ENCODE data around the gene CCDC138. TPM values are rescaled to one million over a fixed set of nuclear protein-coding genes. Genes with fewer than 3 reads are reported as not detected.

The CCDC138 gene
- total RNA-seq, 1 donor from 2014 or later, result 2.9 TPM

DNA sequence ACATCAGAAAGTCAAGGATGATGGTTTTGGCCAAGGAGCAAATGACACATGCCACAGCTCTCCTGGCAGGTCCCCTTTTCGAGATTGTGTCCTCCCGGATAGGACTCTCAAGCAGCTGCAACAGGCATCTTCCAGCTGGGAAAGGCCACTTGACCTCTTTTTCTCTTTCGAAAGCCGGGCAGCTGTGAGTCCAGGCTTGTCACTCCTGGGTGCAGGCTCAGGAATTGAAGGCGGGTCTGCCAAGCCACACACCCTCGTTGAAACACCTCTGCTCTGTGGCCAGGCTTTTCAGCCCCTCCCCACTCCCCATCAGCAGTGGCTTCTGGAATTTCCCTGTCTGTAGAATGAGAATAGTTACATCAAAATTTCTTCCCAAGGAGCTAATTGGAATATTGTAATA is 98.0 kb downstream of the CCDC138 start:
- Histone ChIP-seq H3K36me3 (no peaks in the 10 kb centered on the region), H3K4me3 (no peak overlapping the region), H3K27ac (no peak overlapping the region), H3K27me3 (no peaks in the 10 kb centered on the region), H3K9me3 (peaks cover 10% of the 10 kb centered on the region), H3K4me1 (no peaks in the 10 kb centered on the region)
- peak; percentile 69 for DNase-seq
- TF ChIP-seq, protein P1, sequence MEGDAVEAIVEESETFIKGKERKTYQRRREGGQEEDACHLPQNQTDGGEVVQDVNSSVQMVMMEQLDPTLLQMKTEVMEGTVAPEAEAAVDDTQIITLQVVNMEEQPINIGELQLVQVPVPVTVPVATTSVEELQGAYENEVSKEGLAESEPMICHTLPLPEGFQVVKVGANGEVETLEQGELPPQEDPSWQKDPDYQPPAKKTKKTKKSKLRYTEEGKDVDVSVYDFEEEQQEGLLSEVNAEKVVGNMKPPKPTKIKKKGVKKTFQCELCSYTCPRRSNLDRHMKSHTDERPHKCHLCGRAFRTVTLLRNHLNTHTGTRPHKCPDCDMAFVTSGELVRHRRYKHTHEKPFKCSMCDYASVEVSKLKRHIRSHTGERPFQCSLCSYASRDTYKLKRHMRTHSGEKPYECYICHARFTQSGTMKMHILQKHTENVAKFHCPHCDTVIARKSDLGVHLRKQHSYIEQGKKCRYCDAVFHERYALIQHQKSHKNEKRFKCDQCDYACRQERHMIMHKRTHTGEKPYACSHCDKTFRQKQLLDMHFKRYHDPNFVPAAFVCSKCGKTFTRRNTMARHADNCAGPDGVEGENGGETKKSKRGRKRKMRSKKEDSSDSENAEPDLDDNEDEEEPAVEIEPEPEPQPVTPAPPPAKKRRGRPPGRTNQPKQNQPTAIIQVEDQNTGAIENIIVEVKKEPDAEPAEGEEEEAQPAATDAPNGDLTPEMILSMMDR (IDR thresholded peaks at IDR 0.05), result no peak
- ATAC-seq, result peak; percentile 87
- intact Hi-C loops (cut with DNase I), result no loop called here

GRCh38 chr2:108889907-108890306 is 103.3 kb downstream of the CCDC138 start:
- no peak for ATAC-seq
- Histone ChIP-seq H3K27ac (no peak overlapping the region), H3K4me3 (no peak overlapping the region), H3K4me1 (no peaks in the 10 kb centered on the region), H3K9me3 (peaks cover 7% of the 10 kb centered on the region), H3K27me3 (no peaks in the 10 kb centered on the region), H3K36me3 (no peaks in the 10 kb centered on the region)
- intact Hi-C loops (cut with DNase I), result no loop called here
- TF ChIP-seq, protein P1 (IDR thresholded peaks at IDR 0.05), result no peak
- no peak for DNase-seq

- H3K36me3 ChIP-seq, result no peaks in the 10 kb centered on the region
- no peak overlapping the region for H3K27ac ChIP-seq
- H3K9me3 ChIP-seq, result peaks cover 7% of the 10 kb centered on the region
- H3K4me3 ChIP-seq, result no peak overlapping the region
- ATAC-seq (no peak), DNase-seq (no peak)
- no peaks in the 10 kb centered on the region for H3K4me1 ChIP-seq
- no peaks in the 10 kb centered on the region for H3K27me3 ChIP-seq
- TF ChIP-seq, protein P1 (IDR thresholded peaks at IDR 0.05), result no peak
- intact Hi-C loops (cut with DNase I), result no loop called here
Measured at GRCh38 chr2:108893277-108893676, 106.7 kb downstream of the CCDC138 start.

DNA sequence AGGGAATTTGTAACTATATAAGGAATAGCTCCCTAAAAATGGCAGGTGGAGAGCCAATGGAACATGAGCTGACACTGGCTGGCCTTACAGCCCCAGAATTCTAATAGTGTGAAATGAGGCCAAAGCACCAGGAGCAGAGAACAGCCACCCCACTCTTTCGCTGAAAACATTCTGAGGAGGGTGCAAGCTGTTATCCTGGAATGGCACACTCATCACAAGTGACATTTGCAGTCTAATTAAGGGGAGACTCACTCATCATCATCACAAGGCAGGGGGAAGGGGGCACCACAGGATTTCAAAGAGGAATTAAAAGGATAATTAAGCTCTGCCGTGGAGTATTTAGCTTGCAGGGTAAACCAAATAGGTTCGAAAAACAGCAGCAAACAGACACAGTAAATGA is 108.2 kb downstream of the CCDC138 start:
- H3K36me3 ChIP-seq, result no peaks in the 10 kb centered on the region
- intact Hi-C loops (cut with DNase I), result no loop called here
- H3K9me3 ChIP-seq, result peaks cover under 1% of the 10 kb centered on the region
- no peak overlapping the region for H3K27ac ChIP-seq
- ATAC-seq, result no peak
- no peak overlapping the region for H3K4me3 ChIP-seq
- no peak for DNase-seq
- H3K27me3 ChIP-seq, result no peaks in the 10 kb centered on the region
- TF ChIP-seq, protein P1 (IDR thresholded peaks at IDR 0.05), result no peak
- no peaks in the 10 kb centered on the region for H3K4me1 ChIP-seq

DNA sequence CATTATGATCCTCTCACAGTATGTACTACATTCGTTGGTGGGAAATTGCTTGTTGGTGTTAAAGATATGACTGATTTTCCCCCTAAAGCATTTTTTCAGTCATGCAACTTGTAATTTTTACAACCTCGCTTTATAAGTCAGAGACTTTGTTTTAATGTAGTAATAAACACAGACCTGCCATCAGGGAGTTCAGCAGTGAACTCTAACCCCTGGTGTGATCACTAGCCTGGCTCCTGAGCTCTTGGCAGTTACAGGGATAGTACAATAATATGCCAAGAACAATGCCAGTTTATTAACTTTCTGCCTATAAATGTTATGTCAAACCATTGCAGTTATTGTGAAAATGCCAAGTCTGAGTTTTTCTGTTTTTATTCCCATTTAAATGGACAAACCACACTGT is 108.6 kb downstream of the CCDC138 start:
- Histone ChIP-seq H3K27me3 (no peaks in the 10 kb centered on the region), H3K9me3 (no peaks in the 10 kb centered on the region), H3K36me3 (no peaks in the 10 kb centered on the region), H3K27ac (no peak overlapping the region), H3K4me3 (no peak overlapping the region), H3K4me1 (no peaks in the 10 kb centered on the region)
- TF ChIP-seq, protein P1 (IDR thresholded peaks at IDR 0.05), result no peak
- intact Hi-C loops (cut with DNase I), result no loop called here
- DNase-seq (no peak), ATAC-seq (no peak)

- Histone ChIP-seq H3K27ac (no peak overlapping the region), H3K9me3 (no peaks in the 10 kb centered on the region), H3K36me3 (no peaks in the 10 kb centered on the region), H3K4me1 (no peaks in the 10 kb centered on the region), H3K27me3 (no peaks in the 10 kb centered on the region), H3K4me3 (no peak overlapping the region)
- intact Hi-C loops (cut with DNase I), result no loop called here
- TF ChIP-seq, protein P1 (IDR thresholded peaks at IDR 0.05), result no peak
- DNase-seq (no peak), ATAC-seq (no peak)
Measured at GRCh38 chr2:108896741-108897140, 110.2 kb downstream of the CCDC138 start.

All from upper lobe of right lung (tissue), 1 donor.